ENCODE data around the gene CDH13.

Gene CDH13

DNA sequence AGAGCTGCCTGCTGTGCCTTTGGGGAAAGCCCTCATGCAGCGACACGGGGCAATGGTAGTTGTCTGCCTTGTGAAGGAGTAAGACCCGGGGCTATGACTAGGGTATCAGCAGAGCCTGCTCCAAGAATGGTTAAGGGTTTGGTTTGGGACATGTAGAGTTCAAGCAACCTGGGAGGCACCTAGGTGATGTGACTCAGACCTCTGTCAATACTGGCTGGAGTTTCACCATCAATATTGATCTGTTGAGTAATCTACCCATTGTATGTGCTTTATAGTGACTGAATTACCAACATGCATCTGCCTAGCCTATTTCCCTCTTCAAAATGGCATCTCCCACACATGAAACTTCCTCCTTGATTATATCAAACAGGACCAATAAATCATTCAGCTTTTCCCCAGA lies 782.6 kb downstream of the CDH13 start:
- no peak for DNase-seq (ENCODE audit: low read depth in 3 of 3)

GRCh38 chr16:83418565-83418964 lies 791.8 kb downstream of the CDH13 start:
- DNase-seq (ENCODE audit: low read depth in 3 of 3), result no peak

DNA sequence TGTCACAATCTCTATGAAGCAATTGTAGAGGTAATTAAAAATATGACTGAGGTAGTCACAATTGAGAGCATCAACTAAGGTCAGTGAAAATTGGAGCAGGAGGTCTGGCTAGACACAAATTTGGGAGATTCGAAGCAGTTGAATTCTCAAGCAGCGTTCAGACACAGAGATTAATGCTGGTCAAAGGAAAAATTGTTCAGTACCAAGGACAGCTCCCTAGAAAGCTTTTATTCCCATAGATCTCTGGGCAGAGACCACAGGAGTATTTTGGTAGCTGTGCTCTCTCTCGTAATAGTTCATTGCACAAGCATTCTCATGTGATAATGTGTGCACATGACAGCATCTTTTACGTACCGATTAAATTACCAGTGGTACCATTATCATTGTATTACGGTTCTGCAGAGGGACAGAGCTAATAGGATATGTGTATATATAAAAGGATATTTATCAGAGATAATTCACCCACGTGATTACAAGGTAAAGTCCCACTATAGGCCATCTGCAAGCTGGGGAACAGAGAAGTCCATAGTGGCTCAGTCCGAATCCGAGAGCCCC lies 793.5 kb downstream of the CDH13 start:
- DNase-seq (ENCODE audit: low read depth in 3 of 3), result no peak

DNA sequence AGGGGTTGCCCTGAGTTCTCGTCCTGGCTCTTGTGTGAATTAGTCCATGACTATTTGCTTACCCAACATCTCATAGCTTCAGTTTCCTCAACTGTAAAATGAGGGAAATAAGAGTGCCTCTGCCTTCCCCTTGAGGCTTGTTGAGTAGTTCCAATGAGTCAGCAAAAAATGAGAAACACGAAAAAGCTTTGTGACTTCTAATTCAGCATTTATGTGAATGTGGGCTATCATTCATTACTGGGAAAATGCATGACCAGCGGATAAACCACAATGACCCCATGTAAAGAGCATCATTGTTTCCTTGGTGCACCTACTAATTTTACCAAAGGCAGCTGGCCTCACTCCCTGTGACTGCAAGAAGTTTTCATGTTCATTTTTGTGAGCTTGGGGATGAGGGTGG lies 806.4 kb downstream of the CDH13 start:
- DNase-seq (ENCODE audit: low read depth in 3 of 3), result no peak

- no peak for DNase-seq (ENCODE audit: low read depth in 3 of 3)
Observed at GRCh38 chr16:83437036-83437435, 810.3 kb downstream of the CDH13 start.

DNA sequence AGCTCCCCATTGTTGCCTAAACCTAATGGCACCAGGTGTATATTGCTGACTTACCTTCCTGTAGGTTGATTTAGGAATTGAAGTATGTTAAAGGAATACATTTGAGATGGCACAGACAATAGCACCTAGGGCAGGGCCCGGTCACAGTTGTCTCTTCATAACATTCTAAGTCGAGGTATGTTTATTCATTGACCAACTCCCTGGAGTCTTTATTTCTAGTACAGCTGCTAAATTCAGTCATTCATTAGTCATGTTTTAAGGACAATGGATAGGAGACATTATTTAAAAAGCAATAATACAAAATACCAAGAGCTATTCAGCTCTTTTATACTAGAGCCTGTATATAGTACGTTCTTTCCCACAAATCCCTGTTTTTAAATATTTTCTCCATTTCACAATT lies 811.6 kb downstream of the CDH13 start:
- no peak for DNase-seq (ENCODE audit: low read depth in 3 of 3)

DNA sequence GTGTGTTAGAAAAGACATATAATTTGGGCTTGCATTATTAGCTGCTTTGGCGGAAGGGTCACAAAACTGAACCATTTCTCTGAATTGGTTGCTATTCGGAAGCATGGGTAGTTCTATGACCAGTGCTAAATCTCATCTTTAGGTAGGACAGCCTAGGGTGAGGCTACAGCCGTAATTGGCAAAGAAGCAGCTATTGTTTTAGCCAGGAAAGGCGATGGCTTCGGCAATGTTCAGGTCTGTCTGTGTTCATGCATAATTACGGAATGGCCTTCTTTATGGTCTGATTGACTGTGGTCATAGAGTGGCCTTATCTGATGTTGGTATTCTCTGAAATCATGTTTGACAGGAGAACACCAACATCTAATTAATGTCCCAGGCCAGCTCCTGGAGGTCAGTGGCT lies 812.6 kb downstream of the CDH13 start:
- DNase-seq (ENCODE audit: low read depth in 3 of 3), result no peak

DNA sequence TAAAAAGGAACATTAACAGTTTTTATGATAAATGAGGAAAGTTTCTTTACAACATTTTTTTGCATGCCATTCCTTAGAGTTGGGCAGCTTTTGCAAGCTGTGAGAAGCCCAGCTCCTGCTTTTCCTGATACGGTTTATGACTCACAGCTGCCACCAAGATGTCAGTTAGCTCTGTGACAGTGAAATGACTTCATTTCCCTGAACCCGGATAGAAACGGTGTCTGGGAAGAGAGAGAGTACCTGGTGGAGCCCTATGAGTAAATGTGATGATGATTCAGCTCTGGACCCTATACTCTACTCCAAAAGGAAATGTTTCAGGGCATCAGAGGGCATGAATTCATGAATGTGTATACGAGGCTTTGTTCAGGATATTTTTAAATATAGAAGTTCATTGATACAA lies 814.7 kb downstream of the CDH13 start:
- DNase-seq (ENCODE audit: low read depth in 3 of 3), result no peak

- DNase-seq (ENCODE audit: low read depth in 3 of 3), result no peak
Observed at GRCh38 chr16:83443972-83444371, 817.2 kb downstream of the CDH13 start.

DNA sequence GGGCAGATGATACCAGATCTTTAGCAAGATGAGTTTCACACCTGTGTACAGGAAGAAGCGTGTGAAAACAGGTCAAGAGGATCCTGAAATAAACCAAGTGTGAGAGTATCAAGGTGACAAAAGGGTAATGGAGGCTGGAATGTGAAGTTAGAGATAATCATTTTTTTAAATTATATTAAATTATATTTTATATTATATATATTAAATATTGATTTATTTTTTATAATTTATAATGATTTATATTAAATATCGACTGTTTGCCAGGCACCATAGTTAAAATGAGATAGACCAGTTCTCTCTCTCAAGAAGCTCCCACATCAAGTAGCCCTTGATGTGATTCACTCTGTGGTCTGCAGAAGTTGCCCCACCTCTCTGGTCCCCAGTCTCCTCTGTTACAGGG lies 820.8 kb downstream of the CDH13 start:
- DNase-seq (ENCODE audit: low read depth in 3 of 3), result no peak

DNA sequence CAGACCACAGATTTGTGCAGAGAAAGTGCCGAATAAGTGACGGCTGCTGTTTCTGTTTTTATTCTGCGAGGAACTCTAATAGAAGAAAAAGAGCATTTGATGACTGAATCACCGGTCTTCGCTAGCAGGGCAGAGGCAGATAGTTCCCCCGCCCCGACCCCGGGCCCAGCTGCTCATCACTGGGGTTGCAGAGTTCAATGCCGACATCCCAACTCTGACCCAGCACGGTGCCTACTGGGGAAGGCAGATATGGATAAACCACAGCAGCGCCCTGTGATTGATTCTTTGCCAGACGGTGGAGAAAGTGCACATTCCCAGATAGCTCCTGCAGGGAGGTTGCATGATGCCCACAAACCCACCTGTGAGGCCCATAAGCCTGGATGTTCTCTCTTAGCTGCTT lies 823.1 kb downstream of the CDH13 start:
- no peak for DNase-seq (ENCODE audit: low read depth in 3 of 3)

- DNase-seq (ENCODE audit: low read depth in 3 of 3), result no peak
Observed at GRCh38 chr16:83453977-83454376, 827.2 kb downstream of the CDH13 start.

DNA sequence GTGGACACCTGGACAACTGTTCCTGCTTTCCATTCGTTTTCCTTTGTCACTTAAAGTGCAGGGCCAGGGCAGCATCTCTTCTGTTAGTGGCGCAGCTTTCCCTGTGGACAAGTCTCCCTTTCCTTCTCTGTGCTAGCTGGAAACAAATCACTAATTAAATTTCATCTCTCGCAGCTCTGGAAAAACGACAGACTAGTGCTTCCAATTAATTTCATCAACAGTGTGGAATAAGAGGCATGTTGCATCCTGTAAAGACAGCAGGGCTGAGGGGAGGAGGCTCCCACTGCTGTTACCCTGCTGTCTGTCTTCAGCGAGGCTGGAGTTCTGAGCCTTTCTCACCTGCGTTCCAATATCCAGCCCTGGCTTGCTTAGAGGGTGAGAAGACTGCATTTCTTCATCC lies 828.9 kb downstream of the CDH13 start:
- DNase-seq (ENCODE audit: low read depth in 3 of 3), result no peak

DNA sequence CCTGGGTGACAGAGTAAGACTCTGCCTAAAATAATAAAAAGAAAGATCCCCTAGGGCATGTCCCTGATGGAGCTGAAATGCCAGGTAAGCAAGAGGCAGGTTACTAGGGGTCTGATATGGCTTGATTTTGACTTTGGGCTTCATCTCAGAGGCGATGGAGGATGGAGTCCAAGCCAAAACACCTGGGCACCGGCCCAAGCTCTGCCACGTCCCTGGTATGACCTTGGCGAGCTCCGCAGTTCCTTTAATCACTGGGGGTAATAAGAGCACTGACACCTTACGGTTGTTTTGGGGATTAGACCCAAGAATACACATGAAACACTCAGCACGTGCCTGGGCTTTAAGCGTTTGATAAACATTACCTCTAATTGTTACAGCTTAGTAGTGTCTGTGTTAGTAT lies 830.2 kb downstream of the CDH13 start:
- DNase-seq (ENCODE audit: low read depth in 3 of 3), result no peak

GRCh38 chr16:83458612-83459011 lies 831.8 kb downstream of the CDH13 start:
- DNase-seq (ENCODE audit: low read depth in 3 of 3), result no peak

DNA sequence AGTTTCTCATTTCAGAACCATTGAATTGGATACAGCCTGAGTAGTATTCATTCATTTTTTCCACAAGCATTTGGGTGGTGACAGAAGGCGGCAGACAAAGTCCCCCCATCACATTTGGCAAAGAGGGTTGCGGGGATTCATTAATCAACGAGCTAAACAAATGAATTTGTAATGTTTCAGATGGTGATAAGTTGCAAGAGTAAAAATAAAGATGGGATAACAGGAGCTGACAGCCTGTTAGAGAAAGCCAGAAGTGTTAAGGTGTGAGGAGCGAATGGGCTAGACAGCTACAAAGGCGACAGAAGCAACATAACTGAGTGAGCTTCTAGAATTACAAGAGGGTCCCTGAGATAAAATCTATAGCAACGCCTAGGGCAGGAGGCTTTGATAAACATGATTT lies 838.2 kb downstream of the CDH13 start:
- no peak for DNase-seq (ENCODE audit: low read depth in 3 of 3)

- no peak for DNase-seq (ENCODE audit: low read depth in 3 of 3)
Observed at GRCh38 chr16:83470416-83470815, 843.6 kb downstream of the CDH13 start.

GRCh38 chr16:83472776-83473501 lies 846.2 kb downstream of the CDH13 start:
- no peak for DNase-seq (ENCODE audit: low read depth in 3 of 3)

DNA sequence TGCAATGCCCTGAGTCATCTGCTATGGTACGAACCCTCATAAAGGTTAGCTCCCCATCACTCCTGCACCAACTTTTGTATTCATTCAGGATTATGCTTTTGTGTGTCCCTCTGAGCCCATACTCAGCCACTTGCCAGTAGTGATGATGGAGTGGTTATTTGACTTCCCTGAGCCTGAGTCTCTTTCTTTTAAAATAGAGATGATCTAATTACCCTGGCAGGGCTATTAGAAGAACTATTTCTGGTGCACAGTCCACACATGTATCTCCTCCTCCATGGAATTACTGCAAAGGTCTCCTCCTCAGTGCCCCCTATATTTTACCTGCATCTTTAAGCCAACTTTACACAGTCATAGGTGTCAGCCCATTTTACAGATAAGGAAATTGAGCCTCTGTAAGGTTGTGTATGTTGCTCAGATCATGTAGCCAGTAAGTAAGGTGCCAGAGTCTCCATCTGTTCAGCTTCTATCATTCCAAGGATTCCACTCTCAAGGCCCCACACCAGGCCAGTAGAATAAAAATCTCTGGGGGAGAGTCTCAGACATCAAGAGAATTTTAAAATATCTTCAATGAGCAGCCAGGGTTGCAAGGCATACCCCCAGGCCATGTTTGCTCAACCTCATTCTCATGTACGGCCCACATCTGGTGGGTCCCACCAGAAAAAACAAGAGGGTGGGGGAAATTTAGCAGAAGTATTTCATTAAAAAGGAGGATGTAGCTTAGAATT lies 847.3 kb downstream of the CDH13 start:
- no peak for DNase-seq (ENCODE audit: low read depth in 3 of 3)

DNA sequence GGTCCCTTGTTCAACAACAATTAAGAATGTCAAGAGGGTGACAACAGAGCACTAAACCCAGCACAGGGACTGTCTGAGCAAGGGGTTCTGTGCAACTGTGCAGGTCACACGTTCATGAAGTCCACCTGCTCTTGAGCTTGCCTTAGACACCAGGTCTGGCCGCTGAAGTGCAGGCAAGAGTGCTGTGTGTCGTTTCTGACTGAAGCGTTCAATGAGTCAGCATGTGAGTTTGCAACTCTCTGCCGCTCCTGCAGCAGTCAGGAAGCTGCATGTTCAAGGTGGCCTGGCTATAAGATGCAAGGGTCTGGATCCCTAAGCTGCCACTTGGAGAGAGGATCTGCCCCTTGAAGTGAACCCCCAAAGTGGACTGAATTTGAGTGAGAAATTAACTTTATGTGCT lies 848.3 kb downstream of the CDH13 start:
- DNase-seq (ENCODE audit: low read depth in 3 of 3), result no peak

DNA sequence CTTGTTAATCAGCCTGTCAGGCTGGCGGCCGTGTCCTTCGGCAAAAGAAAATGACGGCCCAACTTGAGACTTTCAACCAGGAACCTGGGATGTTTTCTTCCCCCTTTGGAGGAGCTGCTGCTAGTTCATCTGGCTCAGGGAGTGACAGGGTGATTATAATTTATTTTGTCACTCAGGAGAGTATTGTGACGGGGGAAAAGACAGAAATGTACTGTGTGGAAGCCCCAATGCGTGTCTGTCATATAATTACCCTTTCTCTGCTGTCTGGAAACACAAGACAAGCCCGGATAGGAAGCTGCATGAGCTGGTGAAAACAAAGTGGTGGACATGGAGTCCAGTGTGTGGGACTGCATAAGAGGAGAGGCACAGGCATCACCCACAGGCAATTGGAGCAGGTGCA lies 854.8 kb downstream of the CDH13 start:
- no peak for DNase-seq (ENCODE audit: low read depth in 3 of 3)

GRCh38 chr16:83482545-83483162 lies 855.9 kb downstream of the CDH13 start:
- DNase-seq (ENCODE audit: low read depth in 3 of 3), result no peak

DNA sequence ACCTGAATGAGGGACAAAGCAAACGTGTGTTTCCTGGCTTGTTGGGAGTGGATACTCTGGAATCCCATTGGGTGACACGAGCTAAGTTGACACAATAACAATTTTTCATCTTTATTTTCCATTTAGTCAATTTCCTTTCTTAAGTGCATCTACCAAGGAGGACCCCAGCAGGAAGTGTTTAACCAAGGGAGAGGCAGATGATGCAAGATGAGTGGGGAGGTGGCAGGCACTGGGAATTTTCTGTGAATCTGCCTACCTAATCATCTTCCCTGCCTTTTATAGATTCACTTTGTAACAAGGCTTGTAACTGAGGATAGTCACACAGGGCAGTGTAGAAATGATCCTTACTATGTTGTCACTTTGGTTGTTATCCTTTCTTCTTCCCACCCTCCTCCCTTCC lies 863.3 kb downstream of the CDH13 start:
- DNase-seq (ENCODE audit: low read depth in 3 of 3), result no peak

All from stimulated activated CD4-positive, alpha-beta T cell treated with anti-CD3 and anti-CD28 coated beads, TNF-alpha, amount 100 ng/mL, for 24 hours (primary cell).